ENCODE data around the gene MKLN1.

GRCh38 chr7:131385039-131385605, 57.4 kb downstream of the MKLN1 start:
- TF ChIP-seq CTCF (IDR thresholded peaks at IDR 0.05): no peak
- no peak for TF ChIP-seq POLR2A (IDR thresholded peaks at IDR 0.05)
